ENCODE results near the gene MTMR6.

The MTMR6 gene

GRCh38 chr13:25295701-25296100 is 8.4 kb upstream of the MTMR6 start:
- in situ Hi-C loops (cut with HindIII; ENCODE audit: low pct_unique_long_range_greater_than_20kb, low sequenced_read_pairs): no loop called here
- DNase-seq (ENCODE audit: low read depth in 1 of 2, low spot score in 1 of 2): peak in 1 of 2 experiments; percentile 31
- no peak for TF ChIP-seq JUND (IDR thresholded peaks at IDR 0.05; ENCODE audit: low read depth)

DNA sequence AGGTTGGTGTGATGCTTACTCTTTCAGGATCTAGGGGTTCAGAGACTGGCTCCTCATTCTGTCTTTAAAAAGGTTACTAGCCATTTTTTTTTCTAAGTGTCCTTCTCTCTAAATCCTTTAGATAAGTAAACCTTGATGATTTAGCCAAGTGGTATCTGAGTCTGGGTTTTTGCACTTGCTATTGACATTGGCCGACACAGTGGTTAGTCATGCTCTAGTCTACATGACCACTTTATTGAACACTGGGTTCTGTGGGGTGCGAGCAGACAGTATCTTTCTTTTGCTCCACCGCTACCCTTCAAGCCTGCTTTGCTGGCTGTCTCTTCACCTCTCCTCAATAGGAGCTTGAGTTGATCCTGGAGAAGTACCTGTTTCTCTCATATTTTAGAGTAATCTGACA is 7.9 kb upstream of the MTMR6 start:
- DNase-seq (ENCODE audit: low read depth in 1 of 2, low spot score in 1 of 2): no peak
- TF ChIP-seq JUND (IDR thresholded peaks at IDR 0.05; ENCODE audit: low read depth): no peak
- in situ Hi-C loops (cut with HindIII; ENCODE audit: low pct_unique_long_range_greater_than_20kb, low sequenced_read_pairs): no loop called here

GRCh38 chr13:25292301-25292700 is 5.0 kb upstream of the MTMR6 start:
- TF ChIP-seq JUND (IDR thresholded peaks at IDR 0.05; ENCODE audit: low read depth): no peak
- in situ Hi-C loops (cut with HindIII; ENCODE audit: low pct_unique_long_range_greater_than_20kb, low sequenced_read_pairs): no loop called here
- DNase-seq (ENCODE audit: low read depth in 1 of 2, low spot score in 1 of 2): no peak

DNA sequence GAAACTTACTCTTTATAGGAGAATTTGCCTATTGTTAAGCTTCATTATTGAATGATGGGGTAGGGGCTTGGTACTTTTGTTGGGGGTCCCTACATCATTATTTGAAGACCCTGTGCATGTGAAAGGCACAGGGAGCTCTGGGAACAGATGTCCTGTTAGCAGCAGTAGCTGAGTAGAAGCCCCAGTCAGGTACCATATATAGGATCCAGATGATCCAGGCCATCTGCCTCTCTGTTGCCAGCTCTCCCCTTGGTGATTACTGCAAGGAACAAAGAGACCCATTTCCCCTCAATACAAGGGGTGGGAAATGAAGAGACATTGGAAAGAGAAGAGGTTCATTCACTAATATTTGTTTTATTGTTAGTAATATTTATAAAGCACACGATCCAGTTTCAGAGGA is 4.4 kb upstream of the MTMR6 start:
- no peak for TF ChIP-seq JUND (IDR thresholded peaks at IDR 0.05; ENCODE audit: low read depth)
- DNase-seq (ENCODE audit: low read depth in 1 of 2, low spot score in 1 of 2): no peak
- in situ Hi-C loops (cut with HindIII; ENCODE audit: low pct_unique_long_range_greater_than_20kb, low sequenced_read_pairs): no loop called here

DNA sequence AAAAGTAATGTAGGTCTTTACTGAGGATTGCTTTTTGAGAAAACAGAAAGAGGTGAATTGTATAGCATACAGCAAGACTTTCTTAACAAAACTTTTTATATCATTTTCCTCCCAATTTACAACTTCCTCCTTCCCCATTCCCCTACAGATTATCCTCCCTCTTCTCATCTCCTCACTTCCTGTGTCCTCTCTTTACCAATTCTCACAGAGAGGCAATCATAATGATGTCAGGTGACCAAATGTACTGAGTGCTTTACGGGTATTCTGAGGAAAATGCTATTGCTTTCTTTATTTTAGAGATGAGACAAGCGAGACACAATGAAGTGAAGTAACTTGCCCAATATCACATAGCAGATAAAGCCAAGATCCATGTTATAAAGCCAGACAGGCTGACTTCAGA is 1.7 kb upstream of the MTMR6 start:
- DNase-seq (ENCODE audit: low read depth in 1 of 2, low spot score in 1 of 2): no peak
- in situ Hi-C loops (cut with HindIII; ENCODE audit: low pct_unique_long_range_greater_than_20kb, low sequenced_read_pairs): no loop called here
- no peak for TF ChIP-seq JUND (IDR thresholded peaks at IDR 0.05; ENCODE audit: low read depth)

- peak in 1 of 2 experiments; percentile 39 for DNase-seq (ENCODE audit: low read depth in 1 of 2, low spot score in 1 of 2)
- in situ Hi-C loops (cut with HindIII; ENCODE audit: low pct_unique_long_range_greater_than_20kb, low sequenced_read_pairs): no loop called here
- TF ChIP-seq JUND (IDR thresholded peaks at IDR 0.05; ENCODE audit: low read depth): no peak
Observed at GRCh38 chr13:25286308-25286968, 850 bp downstream of the MTMR6 start.

GRCh38 chr13:25281935-25282332 is 5.4 kb downstream of the MTMR6 start:
- no peak for DNase-seq (ENCODE audit: low read depth in 1 of 2, low spot score in 1 of 2)
- in situ Hi-C loops (cut with HindIII; ENCODE audit: low pct_unique_long_range_greater_than_20kb, low sequenced_read_pairs): no loop called here
- no peak for TF ChIP-seq JUND (IDR thresholded peaks at IDR 0.05; ENCODE audit: low read depth)

DNA sequence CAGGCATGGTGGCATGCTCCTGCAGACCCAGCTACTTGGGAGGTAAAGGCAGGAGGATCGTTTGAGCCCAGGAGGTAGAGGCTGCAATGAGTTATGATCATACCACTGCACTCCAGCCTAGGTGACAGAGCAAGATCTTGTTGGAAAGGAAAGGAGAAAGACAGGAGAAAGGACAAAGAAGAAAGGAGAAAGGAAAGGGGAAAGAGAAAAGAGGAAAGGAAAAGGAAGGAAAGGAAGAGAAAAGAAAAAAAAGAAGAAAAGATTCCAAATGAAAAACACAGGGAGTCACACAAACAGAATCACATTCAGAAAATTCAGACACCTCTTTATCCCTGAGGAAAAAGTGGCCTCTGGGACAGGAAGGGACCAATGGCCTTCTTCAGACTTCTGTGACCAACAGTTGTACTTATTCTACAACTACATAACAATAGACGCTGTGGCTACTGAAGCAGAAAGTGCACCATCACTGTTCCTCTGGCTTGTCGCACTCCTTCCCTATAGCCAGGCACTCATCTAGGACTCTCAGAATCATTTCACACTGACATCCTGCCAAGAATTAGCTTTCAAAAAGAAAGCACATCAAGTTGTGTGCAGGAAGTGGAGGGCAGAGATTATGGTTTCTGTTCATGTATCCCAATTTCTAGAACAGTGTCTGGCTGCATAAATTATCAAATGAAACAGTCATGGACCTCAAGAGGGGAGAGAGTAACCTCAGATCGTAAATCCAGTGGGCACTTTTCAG is 5.9 kb downstream of the MTMR6 start:
- DNase-seq (ENCODE audit: low read depth in 1 of 2, low spot score in 1 of 2): no peak
- no peak for TF ChIP-seq JUND (IDR thresholded peaks at IDR 0.05; ENCODE audit: low read depth)
- in situ Hi-C loops (cut with HindIII; ENCODE audit: low pct_unique_long_range_greater_than_20kb, low sequenced_read_pairs): no loop called here

DNA sequence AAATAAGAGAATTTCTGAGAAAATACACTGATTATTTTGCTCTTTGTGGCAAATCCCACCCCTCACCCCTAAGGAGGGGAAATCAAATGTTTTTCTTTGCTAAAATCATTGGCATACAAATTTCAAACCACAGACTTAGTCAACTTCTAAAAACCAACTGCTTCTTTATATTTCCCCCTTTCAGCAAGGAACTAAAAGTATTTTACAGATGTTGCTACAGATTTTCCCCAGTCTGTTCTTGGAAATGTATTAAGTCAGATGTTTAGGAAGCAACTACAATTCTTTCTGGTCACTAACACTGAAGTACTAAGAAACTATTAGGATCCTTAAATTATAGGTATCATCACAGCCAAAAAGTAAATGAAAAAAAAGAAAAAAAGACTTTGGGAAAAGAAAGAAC is 6.9 kb downstream of the MTMR6 start:
- in situ Hi-C loops (cut with HindIII; ENCODE audit: low pct_unique_long_range_greater_than_20kb, low sequenced_read_pairs): no loop called here
- no peak for TF ChIP-seq JUND (IDR thresholded peaks at IDR 0.05; ENCODE audit: low read depth)
- DNase-seq (ENCODE audit: low read depth in 1 of 2, low spot score in 1 of 2): no peak

GRCh38 chr13:25276748-25277147 is 10.5 kb downstream of the MTMR6 start:
- no peak for DNase-seq (ENCODE audit: low read depth in 1 of 2, low spot score in 1 of 2)
- no peak for TF ChIP-seq JUND (IDR thresholded peaks at IDR 0.05; ENCODE audit: low read depth)

GRCh38 chr13:25268561-25268960 is 18.7 kb downstream of the MTMR6 start:
- DNase-seq (ENCODE audit: low read depth in 1 of 2, low spot score in 1 of 2): no peak
- TF ChIP-seq JUND (IDR thresholded peaks at IDR 0.05; ENCODE audit: low read depth): no peak
- in situ Hi-C loops (cut with HindIII; ENCODE audit: low pct_unique_long_range_greater_than_20kb, low sequenced_read_pairs): no loop called here

More at GRCh38 chr13:25276748-25277147, 10.5 kb downstream of the MTMR6 start:
- in situ Hi-C loops (cut with HindIII; ENCODE audit: low pct_unique_long_range_greater_than_20kb, low sequenced_read_pairs): no loop called here

- no peak for TF ChIP-seq JUND (IDR thresholded peaks at IDR 0.05; ENCODE audit: low read depth)
- in situ Hi-C loops (cut with HindIII; ENCODE audit: low pct_unique_long_range_greater_than_20kb, low sequenced_read_pairs): no loop called here
- DNase-seq (ENCODE audit: low read depth in 1 of 2, low spot score in 1 of 2): peak in 1 of 2 experiments; percentile 10
Observed at GRCh38 chr13:25267715-25268114, 19.6 kb downstream of the MTMR6 start.

DNA sequence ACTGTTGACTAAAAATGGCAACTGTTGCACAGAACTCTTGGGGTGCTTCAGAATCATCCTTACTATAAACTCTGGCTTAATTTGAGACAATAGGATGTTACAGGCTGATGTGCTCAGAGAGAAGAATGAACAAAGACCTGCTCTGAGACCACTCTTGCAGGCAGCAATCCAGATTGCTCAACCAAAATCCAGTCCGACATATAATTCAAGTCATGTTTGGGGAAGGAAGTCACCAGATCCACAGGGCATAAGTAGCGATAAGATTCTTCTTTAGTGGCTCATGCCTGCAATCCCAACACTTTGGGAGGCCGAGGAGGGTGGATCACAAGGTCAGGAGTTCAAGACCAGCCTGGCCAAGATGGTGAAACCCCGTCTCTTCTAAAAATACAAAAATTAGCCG is 20.6 kb downstream of the MTMR6 start:
- in situ Hi-C loops (cut with HindIII; ENCODE audit: low pct_unique_long_range_greater_than_20kb, low sequenced_read_pairs): no loop called here
- DNase-seq (ENCODE audit: low read depth in 1 of 2, low spot score in 1 of 2): no peak
- TF ChIP-seq JUND (IDR thresholded peaks at IDR 0.05; ENCODE audit: low read depth): no peak
